Fibroblast of the aortic adventitia (primary cell): ENCODE data around the gene FSTL4. TPM values are rescaled to one million over a fixed set of nuclear protein-coding genes. Genes with fewer than 3 reads are reported as not detected.

Experiments used
- DNase-seq: peaks from one replicate; pipeline ENCODE4 v3.0.0-alpha.2; 2010; ENCODE audit warnings: low read depth
- H3K4me3 ChIP-seq: 2 replicates; pipeline ENCODE4 v1.5.1; 2011; ENCODE audit warnings: low read depth, mild to moderate bottlenecking, control low read depth, low read length, moderate library complexity
- total RNA-seq: library from RNA; depleted of rRNA; stranded (reverse); fragments of >200 nt; gene quantifications from 2 replicates; pipeline ENCODE4 v1.2.3, GENCODE V29; 2012; ENCODE audit warnings: low replicate concordance
- TF ChIP-seq, protein P1 (sequence below): IDR thresholded peaks from 2 replicates; pipeline ENCODE4 v1.5.1; 2011; ENCODE audit warnings: mild to moderate bottlenecking, low read length, control low read depth, inconsistent platforms; ENCODE audit not compliant: insufficient read depth

The FSTL4 gene
- total RNA-seq, 1 donor, result not detected

DNA sequence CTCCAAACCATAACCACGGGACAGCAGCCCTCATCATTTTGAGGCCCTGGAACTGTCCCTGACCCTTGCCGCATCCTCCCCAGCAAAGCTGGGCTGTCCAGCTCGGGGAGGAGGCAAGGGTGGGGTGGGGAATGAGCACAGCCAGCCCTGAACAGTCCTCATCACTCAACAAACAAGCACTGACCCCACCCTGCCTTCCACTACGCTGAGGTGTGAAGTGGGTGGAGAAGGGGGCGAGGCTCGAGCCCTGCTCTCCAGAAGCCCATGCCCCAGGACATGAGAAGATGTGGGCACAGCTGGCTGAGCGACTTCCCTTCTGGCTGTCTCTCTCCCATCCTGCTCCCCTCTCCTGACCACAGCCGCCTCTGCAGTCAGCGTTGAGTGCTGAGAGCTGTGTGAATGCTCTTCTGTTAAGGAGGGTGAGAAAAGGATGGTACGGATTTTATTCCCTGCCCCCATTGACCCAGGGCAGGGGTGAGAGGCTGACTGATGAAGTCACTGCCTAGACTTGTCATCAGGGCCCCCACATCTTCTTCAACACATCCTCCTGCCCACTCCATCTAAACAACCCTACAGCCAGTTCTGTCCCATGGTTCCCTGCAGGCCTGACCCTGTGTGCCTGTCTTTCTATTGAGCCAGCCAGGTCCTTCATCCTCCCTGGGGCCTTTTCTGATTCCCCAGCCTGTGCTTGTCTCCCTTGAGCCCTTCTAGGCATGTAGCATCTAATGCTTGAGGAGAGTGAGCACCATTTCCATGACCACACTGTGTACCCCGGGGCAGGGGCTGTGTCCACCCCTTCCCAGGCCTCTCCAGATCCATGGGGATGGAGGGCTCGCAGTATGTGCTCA is 276.0 kb downstream of the FSTL4 start:
- no peak overlapping the region for H3K4me3 ChIP-seq
- TF ChIP-seq, protein P1, sequence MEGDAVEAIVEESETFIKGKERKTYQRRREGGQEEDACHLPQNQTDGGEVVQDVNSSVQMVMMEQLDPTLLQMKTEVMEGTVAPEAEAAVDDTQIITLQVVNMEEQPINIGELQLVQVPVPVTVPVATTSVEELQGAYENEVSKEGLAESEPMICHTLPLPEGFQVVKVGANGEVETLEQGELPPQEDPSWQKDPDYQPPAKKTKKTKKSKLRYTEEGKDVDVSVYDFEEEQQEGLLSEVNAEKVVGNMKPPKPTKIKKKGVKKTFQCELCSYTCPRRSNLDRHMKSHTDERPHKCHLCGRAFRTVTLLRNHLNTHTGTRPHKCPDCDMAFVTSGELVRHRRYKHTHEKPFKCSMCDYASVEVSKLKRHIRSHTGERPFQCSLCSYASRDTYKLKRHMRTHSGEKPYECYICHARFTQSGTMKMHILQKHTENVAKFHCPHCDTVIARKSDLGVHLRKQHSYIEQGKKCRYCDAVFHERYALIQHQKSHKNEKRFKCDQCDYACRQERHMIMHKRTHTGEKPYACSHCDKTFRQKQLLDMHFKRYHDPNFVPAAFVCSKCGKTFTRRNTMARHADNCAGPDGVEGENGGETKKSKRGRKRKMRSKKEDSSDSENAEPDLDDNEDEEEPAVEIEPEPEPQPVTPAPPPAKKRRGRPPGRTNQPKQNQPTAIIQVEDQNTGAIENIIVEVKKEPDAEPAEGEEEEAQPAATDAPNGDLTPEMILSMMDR, result no peak
- no peak for DNase-seq

DNA sequence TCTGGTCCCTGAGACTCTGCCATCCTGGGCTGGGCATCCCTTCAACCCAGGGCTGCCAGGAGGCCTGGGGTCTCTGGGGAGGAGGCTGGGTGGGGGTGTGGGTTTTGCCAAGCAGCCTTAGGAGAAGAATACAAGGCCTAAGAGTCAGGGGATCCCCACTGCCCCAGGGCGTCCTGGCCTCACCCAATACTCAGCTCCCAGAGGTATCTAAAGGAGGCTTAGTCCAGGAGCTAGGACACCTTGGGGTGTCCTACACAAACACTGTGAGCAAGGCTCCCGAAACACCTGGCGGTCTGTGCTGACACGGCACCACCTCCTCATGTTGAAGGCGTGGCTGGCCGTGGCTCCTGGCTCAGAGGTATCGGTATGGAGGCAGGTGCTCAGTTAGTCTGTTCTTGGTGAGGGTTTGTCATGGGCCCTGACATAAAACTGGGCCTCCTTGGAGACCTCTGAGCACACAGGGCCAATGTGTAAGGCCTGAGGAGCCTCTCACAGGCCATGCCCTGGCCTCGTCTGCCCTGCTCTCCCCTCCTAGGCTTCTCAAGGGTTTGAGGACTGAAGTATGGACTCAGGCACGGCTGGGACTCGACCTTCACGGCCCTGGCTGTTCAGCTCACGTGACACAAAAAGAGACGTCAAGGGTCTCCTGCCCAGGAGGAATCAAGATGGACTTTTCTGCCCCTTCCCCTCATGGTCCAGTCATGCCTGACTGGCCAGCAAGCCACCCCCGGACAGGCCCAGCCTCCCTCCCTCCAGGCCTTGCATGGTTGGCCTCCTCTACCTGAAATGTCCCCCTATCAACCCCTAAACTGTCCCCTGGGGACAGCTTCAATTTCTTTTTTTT is 277.3 kb downstream of the FSTL4 start:
- DNase-seq, result no peak
- H3K4me3 ChIP-seq, result no peak overlapping the region
- TF ChIP-seq, protein P1, result no peak

DNA sequence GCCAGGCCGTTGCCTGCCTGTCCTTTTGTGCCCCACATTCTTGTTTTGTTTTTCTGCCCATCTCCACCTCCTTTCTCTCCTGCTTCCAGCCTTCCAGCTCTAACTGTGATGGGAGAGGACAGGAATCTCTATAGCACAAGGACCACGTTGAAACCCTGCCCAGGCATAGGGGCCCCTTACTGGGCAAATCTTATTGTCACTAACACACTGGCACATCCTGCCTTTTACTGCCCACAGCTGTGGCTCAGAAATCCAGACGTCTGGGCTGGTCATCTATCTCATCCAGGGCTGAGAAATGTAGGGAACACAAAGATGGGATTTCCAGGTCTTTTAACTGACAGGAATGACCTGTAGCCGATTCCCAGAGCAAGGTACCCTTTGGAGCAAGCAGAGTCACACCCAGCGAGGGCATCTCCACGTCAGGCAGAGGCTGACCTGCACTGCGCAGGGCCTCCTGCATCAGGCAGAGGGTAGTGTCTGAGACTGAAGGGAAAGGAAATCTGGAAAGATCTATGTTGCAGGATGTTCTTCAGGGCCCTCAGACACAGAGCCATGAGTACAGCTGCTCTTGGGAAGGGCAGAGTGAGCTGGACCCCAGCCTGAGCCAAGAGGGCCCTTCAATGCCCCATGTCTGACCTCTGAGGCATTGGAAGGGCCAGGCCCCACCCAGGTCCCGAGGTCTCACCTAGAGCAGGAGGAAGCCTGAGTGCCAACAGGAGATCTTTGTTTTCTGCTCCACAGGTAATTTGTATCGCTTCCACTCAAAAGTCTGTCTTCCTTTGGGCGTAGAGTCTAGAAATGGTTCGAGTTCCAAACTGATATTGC is 278.8 kb downstream of the FSTL4 start:
- no peak overlapping the region for H3K4me3 ChIP-seq
- DNase-seq, result no peak
- TF ChIP-seq, protein P1, result no peak

DNA sequence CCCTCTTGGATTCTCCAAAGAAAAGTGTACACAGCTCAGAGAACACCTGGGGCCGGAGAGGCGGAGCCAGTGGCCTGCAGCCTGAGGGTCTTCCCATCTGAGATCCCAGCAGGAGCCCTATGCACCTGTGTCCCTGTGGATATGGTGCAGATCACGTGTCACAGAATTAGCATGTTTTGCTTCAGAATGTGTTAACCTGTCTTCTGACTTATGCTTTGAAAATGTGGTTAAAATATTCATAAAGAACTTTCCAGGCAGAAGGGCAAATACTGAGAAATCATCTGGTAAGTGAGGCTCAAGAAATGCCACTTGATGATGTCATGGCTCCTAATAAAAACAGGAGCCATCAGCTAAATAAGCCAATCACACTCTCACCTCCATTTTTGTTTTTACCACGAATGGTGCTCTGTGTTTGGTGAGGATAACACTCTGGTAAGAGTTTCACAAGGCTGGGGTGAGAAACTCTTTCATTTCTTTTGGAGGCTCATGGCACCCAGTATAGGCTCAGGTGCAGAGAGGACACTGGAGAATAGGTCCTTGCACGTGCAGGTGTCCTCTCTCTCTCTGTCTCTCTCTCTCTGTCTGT is 279.8 kb downstream of the FSTL4 start:
- TF ChIP-seq, protein P1, result no peak
- no peak for DNase-seq
- H3K4me3 ChIP-seq, result no peak overlapping the region

DNA sequence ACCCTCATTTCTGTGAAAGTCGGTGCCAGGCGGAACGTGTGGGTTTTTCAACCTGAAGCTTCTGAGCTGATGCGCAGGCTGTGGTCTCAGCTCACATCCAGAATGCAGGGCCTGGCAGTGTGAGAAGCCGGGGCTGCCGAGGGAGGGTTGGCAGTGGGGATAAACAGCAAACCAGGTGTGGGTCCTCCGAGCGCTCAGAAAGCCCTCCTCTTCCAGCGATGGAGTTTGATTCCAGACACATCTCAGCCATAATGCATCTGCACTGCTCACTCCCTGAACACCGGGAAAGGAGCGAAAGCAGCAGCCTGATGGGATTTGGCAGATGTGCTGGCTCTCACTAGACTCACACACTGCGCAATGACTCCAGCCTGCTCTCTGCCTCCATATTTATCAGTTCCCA is 280.4 kb downstream of the FSTL4 start:
- TF ChIP-seq, protein P1, result no peak
- no peak for DNase-seq
- no peak overlapping the region for H3K4me3 ChIP-seq

DNA sequence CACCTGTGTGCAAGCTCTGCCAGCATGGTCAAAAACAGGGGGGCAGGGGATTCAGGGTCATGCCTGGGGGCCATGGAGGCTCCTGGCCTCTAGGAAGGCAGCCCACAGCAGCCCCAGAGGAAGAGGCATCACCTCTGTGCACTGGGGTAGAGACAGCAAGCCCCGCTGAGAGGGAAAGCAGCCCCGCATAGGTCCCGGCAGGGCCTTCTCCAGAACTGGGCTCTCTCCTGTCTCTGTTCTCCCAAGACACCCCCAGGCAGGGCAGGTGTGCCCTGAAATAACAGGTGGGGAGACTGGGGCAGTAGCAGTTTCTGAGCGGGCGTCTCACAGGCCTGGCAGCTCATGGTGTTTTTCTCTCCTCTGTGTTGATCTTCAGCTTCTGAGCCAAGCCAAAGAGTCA is 281.4 kb downstream of the FSTL4 start:
- no peak for DNase-seq
- TF ChIP-seq, protein P1, result no peak
- no peak overlapping the region for H3K4me3 ChIP-seq
